NK-92 treated with Interleukin-12 subunit alpha and Interleukin-12 subunit beta, amount 100 ng/mL, for 24 hours (cell line): ENCODE data around the gene ARHGAP27.

Experiments
- DNase-seq: peaks from one replicate; lab custom pipeline; 2025; lab: John Stamatoyannopoulos, UW

ARHGAP27 gene

DNA sequence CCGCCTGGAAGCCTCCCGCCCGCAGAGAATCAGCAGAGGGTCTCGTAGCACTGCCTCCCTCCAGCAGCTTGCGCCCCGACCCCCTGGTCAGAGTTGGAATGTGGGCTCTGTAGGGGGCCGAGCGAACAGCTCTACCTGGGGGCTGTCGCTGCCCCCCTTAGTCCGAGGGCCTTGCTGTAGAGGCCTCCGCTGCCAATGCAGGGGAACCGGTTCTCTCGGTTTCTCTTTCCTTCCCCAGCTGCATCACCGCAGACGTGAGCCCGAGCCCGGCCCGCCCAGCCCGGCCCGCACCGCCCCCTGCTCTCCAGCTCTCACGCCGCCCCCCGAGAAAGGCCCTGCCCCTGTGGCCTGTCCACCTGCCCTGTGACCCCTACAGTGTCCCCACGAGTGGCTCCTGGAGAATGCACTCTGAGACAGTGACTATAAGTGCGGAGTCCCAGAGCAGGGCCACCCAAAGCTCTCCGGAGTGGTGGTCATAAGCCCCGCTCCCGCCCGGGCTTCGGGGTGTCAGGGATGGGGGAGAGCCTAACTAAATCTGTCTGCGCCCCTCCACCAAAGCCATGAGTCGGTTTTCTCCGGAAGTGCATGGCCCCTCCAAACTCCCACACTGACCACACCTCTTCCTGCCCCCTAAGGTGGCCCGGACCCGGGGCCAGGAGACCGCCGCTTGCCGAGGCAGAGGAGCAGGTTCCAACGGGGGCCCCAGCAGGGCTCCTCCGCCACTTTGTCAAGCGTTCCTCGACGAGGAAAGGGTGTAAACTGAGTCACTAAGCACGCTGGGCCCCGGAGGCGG lies 1.7 kb downstream of the ARHGAP27 start:
- no peak for DNase-seq

DNA sequence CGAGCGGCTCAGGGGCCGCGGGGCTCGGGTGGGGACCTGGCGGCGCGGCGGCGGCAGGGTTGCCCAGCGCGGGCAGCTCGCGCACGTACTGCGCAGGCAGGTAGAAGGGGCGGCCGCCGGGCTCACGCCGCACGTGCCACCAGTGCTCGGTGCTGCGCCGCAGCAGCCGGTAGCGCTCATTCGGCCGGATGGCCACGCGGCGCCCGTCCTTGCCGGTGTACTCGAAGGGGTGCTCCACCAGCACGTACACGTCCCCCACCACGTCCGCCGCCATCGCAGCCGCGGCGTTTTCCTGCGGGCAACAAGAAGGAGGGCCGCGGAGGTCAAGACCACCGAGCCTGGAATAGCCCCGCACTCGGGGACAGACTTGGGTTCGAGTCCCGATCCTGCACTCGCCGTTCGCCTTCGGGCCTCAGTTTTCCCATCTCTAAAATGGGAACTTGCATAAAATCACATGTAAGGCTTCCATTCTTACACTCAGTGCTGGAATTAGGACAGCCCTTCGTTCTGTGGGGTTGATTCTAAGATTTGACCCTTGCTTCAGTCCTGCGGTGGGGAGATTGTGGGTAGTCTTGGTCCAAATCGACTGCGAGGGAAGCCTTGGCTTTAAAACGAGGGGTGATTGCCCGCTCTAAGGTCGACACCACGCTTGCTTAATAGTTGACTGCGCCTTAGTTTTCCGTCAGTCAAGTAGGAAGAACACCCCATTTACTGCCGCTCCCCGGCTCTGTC lies 2.5 kb downstream of the ARHGAP27 start:
- no peak for DNase-seq

DNA sequence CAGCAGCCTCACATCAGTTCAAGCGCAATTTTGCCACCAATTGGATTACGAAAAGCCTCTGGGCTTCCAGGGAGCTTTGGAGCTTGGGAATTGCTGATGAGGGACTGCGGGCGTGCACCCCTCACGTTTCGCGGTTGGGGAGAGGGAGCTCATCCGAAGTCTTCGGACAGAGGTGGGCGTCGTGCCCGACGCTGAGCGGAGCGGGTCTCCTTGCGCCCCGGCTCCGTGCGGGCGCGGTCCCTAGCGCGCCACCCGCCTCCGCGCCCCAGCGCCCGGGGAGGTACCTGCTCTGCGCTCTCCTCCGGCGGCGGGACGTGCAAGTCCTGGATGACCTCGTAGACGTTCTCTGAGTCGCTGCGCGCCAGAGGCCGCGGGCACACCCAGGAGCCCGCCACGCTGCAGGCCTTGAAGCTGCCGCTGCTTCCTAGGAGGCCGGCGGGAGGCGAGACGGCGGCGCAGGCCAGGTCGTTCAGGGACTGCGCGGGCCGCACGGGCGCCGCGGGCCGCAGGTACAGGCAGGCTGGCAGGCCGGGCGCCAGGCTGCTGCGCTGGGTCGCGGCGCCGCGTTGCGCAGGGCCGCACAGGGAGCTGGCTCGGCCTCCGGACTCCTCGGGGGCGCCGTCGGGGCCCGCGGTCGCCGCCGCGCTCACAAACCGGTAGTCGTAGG lies 3.2 kb downstream of the ARHGAP27 start:
- no peak for DNase-seq

DNA sequence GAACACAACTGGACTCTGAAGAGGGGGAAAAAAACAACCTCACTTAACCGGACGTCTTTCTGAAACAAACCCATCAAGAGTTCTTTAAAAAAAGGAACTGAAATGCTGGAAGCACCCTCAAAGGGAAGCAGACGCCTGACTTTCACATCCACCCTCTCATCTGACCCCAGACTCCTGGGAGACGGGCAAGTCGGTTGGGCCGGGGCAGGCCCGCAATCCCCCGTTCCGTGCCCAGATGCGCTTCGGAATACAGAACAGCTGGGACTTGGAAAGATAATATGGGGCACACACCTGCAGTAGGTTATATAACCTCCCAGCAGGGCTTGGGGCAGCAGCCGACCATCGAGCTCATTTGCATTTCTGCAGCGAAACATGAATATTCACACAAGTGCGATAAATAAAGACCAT lies 3.7 kb downstream of the ARHGAP27 start:
- no peak for DNase-seq

DNA sequence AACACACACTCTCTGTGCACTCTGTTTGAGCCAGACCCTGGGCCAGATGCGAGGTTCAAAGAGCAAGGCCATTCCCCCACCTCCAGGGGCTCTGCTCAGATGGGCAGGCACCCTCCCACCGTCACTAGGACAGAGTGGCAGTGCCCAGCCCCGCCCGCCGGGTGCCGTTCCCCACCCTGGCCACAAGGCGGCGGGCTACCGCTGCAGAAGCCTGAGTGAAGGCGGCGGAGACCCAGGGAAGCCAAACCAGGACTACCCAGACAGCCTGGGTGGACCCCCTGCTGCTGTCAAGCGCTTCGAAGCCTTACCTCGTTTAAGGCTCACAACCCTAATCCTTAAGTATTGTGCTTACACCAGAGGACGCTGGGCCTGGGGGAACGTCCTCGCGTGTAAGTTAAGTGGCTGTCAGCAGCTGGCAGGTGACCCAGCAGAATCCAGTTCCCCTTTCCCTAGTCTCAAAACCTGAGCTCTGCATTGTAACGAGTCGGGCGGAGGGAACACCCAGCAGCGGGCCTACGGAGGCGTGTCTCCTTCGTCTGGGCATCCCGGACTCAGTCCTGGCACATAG lies 4.5 kb downstream of the ARHGAP27 start:
- peak; percentile 32 for DNase-seq

DNA sequence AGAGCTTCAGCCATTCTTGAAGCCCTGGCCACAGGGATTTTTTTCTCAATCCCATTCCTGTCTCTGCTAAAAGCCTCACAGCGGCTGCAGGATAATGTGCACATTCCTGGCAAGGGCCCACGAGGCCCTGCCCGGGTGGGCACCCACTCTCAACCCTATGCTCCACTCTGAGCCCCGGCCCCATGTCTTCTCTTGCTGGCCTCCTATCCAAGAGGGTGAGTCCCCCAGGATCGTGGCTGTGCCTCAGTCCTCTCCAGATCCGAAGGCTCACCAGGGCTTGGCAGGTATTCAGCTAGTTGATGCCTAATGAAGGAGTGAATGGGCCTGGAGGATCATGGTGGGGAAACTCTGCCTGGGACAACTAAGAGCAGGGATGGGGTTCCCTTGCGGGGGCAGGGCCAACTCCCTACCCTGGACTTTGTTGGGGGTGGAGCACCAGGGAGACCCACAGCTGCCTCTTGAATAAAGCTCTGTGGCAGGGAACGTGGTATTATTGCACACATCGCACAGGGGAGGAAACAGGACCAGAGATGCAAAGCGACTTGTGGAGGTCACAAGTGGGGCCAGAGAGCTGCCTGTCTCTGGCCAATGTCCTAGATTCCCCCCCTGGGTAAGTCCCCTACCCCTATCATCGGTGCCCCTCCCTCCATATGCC lies 5.4 kb downstream of the ARHGAP27 start:
- no peak for DNase-seq

DNA sequence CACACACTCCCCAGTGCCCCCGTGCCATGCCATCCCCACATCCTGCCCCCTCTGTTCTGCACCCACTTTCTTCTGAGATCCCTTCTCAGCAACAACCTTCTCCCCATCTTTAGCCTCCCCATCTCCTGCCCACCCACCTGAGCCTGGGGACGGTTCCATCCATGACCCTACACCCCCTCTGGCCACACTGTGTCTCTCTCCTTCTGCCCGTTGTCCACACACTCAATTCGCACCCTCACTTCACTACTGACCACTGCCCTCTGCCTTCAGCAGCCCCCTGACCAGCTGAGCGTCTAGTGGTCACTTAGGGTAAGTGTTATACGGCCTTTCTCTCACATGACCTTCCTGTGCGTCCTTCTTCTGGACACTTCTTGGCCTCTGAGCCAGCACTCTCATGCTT lies 6.1 kb downstream of the ARHGAP27 start:
- DNase-seq, result no peak

DNA sequence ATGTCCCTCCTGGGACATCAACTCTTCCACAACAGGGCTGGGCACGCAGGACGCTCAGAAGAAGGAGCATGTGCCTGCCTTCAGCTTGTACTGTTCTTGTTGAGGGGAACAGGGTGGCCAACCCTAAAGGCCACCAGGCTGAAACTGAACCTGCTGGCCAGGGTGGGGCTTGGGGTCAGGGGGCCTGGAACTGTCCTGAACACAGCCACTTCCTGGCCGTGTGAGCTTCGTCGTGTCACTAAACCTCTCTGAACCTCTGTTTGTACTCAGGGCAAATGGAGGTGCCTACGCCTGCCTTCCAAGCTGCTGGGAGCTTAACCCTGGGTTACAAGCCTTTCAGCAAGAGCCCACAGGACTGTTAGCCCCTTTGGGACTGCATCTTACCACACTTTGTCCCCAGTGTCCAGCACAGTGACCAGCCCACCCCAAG lies 6.7 kb downstream of the ARHGAP27 start:
- DNase-seq, result no peak

DNA sequence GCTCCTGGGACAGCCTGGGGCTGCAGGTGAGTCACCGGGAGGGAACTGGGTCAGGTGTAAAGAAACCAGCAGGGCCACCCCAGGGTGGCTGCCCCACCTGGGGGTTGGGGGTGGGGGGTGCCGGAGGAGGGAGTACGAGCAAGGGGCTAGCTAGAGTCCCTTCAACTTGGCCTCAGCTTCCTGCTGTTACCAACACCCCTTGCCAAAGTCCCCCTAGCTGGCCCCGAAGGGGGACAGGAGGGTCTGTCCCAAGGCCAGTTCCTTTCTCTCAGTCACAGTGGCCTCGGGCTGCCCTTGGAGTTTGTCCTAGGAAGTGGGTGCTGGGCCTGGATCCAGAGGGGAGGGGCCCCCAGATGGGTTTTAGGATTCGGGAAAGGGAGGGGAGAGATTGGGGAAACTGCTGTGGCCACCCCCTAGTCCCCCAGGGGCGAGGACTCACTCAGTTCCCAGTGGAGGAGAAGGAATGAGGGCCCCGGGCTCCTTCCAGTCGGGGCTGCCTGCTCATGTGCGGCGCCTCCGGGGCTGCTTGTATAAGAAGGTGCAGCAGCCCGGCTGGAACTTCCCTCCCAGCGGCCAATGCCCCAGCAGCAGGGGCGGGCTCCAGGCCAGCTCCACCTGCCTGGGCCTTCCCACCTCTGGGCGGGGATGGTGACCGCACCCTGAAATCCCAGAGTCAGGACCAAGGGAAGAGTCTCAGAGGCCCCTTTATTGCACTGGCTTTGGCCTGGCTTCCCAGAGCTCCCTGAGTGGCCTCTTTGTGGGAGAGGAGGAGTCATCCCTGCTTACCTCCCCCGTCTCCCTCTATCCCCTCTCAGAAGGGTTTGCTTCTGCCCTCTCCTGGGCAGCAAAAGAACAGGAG lies 7.3 kb downstream of the ARHGAP27 start:
- DNase-seq, result no peak

DNA sequence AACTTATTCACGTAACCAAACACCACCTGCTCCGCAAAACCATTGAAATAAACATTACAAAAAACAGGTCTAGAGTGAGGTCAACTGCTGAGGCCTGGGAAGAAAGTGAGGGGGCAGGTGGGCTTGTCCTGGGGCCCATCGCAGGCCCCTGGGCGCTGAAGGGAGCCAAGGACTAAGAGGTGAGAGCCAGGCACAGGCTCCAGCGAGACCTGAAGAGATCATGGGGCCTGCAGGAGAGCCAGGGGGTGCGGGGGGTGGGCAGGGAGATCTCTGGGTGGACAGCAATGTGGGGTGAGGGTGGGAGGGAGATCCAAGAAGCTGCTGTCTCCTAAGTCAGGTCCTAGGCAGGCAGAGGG lies 7.9 kb downstream of the ARHGAP27 start:
- no peak for DNase-seq

DNA sequence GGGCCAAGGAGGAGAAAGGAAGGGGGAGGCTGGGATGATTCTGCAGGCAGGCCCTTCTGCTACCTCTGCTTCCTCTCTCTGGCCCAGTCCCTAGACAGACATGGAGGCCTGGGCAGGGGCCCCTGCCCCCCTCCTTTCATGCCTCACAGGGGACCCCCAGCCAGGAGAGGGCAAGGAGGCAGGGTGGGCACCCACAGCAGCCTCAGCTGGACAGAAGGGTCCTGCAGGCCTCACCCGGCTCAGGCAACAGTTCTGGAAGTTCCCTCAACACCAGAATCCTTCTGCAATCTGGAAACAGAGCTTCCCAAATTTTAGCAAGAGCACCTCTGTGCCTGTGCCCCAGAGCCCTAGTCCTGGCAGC lies 8.7 kb downstream of the ARHGAP27 start:
- DNase-seq, result no peak

DNA sequence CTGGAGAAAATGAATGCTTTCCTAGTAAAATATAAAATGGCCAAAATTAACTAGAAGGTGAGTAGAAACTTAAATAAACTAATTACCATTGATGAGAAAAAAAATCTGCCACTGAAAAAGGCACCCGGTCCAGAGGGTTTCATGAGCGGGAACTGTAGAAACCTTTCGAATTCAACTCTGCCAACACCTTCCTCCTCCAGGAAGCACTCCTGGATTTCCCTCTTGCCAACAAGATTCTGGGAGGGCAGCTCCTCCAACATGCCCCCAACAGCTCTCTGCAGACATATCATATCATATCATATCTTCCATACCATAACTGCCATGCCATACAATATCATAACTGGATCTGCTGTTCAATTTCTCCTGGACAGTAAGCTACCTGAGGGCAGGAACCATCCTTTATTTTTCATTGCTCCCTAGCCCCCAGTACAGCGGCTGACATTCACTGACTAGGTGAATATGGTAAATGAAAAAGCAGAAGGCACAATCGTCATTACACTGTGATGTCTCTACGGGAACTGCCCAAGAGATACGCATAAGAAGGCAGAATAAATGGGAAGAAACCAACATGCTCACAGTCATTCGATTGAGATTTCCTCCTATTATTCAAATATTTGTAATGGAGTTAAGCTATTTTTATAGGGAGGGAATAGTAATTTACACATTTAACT lies 9.2 kb downstream of the ARHGAP27 start:
- no peak for DNase-seq

DNA sequence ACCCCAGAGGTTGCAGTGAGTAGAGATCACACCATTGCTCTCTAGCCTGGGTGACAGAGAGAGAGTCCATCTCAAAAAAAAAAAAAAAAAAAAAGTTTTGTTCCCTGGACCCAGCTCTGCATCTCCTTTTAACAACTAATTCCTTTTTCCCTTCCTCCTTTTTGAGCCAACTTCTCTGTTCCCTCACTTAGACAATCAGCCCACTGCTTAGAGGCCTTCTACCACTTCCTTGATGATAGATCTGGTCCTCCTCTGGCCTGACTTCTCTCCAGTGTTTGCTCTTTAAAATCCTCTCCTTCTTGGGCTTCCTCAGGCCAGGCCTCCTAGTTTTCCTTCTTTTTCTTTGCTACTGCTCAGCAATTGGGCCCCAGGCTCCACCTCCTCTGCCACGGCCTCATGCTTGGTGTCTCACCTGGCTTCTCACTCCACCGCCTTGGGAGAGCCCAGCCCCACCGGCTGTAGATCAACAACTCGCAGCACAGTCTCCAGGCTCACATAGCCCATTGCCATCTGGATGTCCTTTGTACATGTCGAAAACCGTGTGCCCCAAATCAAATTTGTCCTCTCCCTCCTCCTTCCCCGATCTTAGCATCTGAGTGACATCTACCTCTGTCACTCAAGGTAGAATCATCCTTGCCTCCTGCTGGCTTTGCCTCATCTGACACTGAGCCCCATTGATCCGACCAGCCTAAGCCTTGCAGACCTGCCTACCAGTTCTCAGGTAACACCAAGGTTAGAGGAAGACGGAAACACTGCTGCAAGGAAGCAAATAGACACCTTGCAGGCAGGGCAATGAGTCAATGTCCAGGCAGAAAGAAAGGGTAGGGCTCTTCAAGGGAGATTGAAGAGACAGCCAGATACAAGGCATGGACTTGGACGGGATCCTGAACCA lies 17.4 kb downstream of the ARHGAP27 start:
- DNase-seq, result no peak

DNA sequence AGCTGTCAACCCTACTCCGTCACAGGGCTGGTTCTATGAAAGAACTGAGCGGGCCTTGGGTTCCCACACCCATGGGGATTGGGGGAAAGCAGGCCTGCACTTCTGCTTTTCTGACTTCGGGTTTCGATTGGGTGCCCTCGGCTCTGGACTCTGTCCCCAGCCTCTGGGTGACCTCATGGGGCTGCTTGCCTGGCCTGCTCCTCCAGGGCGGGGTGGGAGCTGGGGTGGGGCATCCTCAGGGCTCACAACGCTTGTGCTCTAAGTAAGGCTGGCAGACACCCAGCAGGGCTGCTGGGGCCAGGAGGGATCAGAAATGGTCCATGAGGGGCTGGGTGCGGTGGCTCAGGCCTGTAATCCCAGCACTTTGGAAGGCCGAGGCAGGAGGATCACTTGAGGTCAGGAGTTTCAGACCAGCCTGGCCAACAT lies 19.2 kb downstream of the ARHGAP27 start:
- no peak for DNase-seq

DNA sequence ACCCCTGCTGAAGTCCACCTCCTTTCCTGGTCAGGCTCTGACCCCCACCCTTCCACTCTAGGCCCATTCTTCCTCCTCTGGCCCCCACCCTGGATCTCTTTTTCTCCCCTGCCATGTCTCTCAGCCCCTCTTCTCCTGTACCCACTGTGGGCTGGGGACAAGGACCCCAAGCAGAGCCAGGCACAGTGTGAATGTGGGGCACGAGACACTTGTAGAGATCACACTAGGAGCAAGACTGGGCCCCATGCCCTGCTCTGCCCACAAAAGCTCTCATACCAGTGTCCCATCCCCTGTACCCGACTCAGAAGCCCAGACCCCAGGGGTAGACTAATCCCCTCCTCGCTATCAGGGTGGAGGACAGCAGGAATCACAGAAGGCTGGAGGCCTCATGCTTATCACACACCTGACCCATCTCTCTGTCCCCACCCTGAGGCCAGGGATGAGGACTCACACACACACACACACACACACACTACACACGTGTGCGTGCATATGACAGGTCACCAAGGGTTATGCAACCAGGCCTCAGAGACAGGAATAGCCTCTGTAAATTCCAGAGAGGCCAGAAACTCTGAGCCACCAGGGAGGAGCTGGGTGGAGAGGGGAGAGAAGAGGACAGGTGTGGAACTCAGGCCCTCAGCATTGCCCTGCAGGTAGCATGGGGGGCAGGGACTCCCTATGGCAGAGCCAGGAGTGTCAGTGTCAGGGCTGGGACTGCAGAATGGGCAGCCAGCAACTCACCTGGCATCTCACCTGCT lies 21.1 kb downstream of the ARHGAP27 start:
- DNase-seq, result no peak

DNA sequence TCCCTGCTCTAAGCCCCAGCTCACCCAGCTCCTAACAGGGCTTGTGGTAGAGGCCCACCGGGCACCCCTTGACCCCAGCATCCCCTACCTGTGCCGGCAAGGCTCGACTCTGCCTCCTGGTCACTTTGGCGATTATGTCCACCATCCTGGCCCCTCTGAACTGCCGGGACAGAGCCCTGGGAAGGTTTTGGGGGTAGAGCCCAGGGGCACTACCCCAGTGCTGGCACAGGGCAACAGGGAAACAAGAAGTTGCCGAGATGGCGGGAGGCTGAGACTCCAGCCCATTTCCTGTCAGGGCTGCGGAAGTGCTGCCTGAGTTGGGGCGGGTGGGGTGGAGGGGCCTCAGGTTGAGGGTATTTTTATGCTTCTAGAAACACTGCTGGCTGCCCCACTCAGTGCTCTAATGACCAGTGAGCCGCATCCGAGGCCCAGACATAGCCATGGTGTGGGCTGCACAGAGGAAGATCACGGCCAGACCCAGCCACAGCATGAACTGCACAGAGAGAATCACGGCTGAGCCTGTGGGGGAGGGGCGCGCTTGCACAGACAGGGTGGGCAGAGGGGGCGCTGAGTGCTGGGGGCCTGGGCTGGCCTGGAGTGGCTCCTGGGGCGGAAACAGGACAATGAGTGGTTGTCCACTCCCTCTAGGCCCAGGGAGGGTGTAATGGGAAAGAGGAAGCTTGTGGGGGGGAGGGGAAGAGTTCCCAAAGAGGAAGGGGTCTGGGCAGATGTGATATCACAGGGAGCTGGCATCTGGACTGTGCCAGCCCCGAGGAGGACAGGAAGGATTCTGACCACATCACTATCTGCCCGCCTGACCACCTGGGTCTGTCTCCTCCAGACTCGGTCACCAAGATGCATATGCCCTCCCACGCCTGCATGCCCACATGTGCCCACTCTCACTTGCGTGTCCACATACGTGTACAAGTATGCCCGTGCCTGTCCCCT lies 22.3 kb downstream of the ARHGAP27 start:
- peak; percentile 36 for DNase-seq

DNA sequence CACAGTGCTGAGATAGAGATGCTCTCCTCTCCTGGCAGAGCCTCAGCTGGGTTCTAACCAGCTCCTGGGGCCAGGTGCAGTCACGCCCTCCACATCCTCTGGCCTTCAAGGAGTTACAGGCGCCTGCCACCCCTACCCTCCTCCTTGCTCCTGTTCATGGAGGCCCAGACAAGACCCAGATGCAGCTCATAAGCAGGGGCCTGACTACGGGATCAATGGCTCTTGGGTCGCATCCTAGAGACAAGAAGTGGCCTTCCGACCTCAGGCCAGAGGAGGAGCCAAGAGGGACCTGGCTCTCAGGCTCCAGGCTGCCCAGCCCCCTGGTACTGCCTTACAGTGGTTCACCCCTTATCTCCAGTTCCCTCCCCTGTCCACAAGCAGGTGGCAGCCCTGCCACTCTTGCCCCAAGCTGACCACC lies 23.0 kb downstream of the ARHGAP27 start:
- no peak for DNase-seq
